NB4 (cell line): ENCODE measurements around the gene PIK3AP1.

Experiments used
- POLR2A ChIP-seq: IDR thresholded peaks from 2 replicates; pipeline ENCODE4 v1.6.1; 2011; ENCODE audit warnings: mild to moderate bottlenecking; ENCODE audit not compliant: insufficient read length; ENCODE audit errors: extremely low read depth
- TF ChIP-seq, protein P1 (sequence below): IDR thresholded peaks from one replicate; pipeline ENCODE4 v1.5.1; 2012; ENCODE audit warnings: low read depth, low read length

DNA sequence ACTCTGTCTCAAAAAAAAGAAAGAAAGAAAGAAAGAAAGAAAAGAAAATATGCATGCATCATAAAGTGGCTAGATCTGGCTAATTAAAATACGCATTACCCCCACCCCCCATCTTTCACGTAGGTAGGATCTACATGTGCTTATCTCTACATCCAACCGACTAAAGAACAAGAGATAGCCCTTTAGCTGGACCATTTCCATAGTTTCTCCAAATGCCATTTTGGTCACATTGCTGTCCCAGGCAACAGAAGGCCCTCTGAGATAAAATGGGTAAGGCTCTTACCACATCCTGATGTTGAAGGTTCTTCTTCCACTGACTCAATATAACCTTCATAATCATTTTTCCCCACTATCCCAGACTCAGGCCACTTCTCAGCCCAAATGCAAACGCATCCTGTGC, 31.5 kb downstream of the PIK3AP1 start:
- TF ChIP-seq, protein P1, sequence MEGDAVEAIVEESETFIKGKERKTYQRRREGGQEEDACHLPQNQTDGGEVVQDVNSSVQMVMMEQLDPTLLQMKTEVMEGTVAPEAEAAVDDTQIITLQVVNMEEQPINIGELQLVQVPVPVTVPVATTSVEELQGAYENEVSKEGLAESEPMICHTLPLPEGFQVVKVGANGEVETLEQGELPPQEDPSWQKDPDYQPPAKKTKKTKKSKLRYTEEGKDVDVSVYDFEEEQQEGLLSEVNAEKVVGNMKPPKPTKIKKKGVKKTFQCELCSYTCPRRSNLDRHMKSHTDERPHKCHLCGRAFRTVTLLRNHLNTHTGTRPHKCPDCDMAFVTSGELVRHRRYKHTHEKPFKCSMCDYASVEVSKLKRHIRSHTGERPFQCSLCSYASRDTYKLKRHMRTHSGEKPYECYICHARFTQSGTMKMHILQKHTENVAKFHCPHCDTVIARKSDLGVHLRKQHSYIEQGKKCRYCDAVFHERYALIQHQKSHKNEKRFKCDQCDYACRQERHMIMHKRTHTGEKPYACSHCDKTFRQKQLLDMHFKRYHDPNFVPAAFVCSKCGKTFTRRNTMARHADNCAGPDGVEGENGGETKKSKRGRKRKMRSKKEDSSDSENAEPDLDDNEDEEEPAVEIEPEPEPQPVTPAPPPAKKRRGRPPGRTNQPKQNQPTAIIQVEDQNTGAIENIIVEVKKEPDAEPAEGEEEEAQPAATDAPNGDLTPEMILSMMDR, result no peak
- TF ChIP-seq POLR2A, result no peak
